Esophagus muscularis mucosa (tissue), 3 donors: ENCODE data around the gene ANGPTL5.

Experiments
- CTCF ChIP-seq, 3 experiments: fragments of 200-600 bp in 2 of 3; fragments of 450-650 bp in 1 of 3; sonication (generic) in 2 of 3; IDR thresholded peaks; one replicate each; pipeline ENCODE4 v1.5.1; 2017 to 2019; ENCODE audit warnings: antibody characterized with exemption in 3 of 3, mild to moderate bottlenecking in 2 of 3, moderate library complexity in 1 of 3
- POLR2A ChIP-seq: fragments of 450-650 bp; IDR thresholded peaks from one replicate; pipeline ENCODE4 v1.6.1; 2017; ENCODE audit warnings: antibody characterized with exemption, moderate library complexity, mild to moderate bottlenecking, low read depth

- TF ChIP-seq CTCF (IDR thresholded peaks at IDR 0.05), result no peak
- TF ChIP-seq POLR2A, result no peak
Measured at GRCh38 chr11:101917226-101917625, 904 bp upstream of the ANGPTL5 start.
